ENCODE results near the gene INHBC.

GRCh38 chr12:57483466-57483865 lies 48.9 kb downstream of the INHBC start:
- TF ChIP-seq CTCF (IDR thresholded peaks at IDR 0.05), result no peak
- TF ChIP-seq POLR2A (IDR thresholded peaks at IDR 0.05), result no peak
- TF ChIP-seq EP300 (IDR thresholded peaks at IDR 0.05), result no peak

Data from stomach (tissue), 4 donors.